Activated CD4-positive, alpha-beta T cell treated with anti-CD3 and anti-CD28 coated beads, Interleukin-2, amount 50 U/mL, for 48 hours (primary cell): ENCODE data around the gene SETDB2.
A peak's percentile ranks its signal among the peaks of the same experiment; 100 is the strongest.

ENCODE experiments used
- DNase-seq, 2 experiments: peaks; one replicate each; pipeline ENCODE4 v3.0.0-alpha.2; 2020

The SETDB2 gene

GRCh38 chr13:49429121-49429520 is 15.0 kb upstream of the SETDB2 start:
- DNase-seq: no peak

- DNase-seq: no peak
Measured at GRCh38 chr13:49435992-49436391, 8.1 kb upstream of the SETDB2 start.

GRCh38 chr13:49436890-49437289 is 7.2 kb upstream of the SETDB2 start:
- no peak for DNase-seq

GRCh38 chr13:49437705-49438104 is 6.4 kb upstream of the SETDB2 start:
- DNase-seq: no peak

- DNase-seq: no peak
Measured at GRCh38 chr13:49439609-49440008, 4.5 kb upstream of the SETDB2 start.

- no peak for DNase-seq
Measured at GRCh38 chr13:49441312-49441711, 2.8 kb upstream of the SETDB2 start.

GRCh38 chr13:49441846-49442245 is 2.2 kb upstream of the SETDB2 start:
- DNase-seq: no peak

- DNase-seq: no peak
Measured at GRCh38 chr13:49443357-49443703, 744 bp upstream of the SETDB2 start.

- peak; percentile 16 to 27 for DNase-seq
Measured at GRCh38 chr13:49444524-49445395, 686 bp downstream of the SETDB2 start.

- no peak for DNase-seq
Measured at GRCh38 chr13:49446473-49446872, 2.4 kb downstream of the SETDB2 start.

- DNase-seq: no peak
Measured at GRCh38 chr13:49448753-49449152, 4.7 kb downstream of the SETDB2 start.

GRCh38 chr13:49450105-49450819 is 6.2 kb downstream of the SETDB2 start:
- no peak for DNase-seq

- no peak for DNase-seq
Measured at GRCh38 chr13:49452725-49453457, 8.8 kb downstream of the SETDB2 start.

GRCh38 chr13:49453465-49453864 is 9.4 kb downstream of the SETDB2 start:
- DNase-seq: no peak

GRCh38 chr13:49454388-49455006 is 10.4 kb downstream of the SETDB2 start:
- DNase-seq: no peak

GRCh38 chr13:49455007-49455398 is 10.9 kb downstream of the SETDB2 start:
- DNase-seq: no peak

GRCh38 chr13:49456156-49456555 is 12.1 kb downstream of the SETDB2 start:
- DNase-seq: no peak

GRCh38 chr13:49457221-49457620 is 13.1 kb downstream of the SETDB2 start:
- no peak for DNase-seq

GRCh38 chr13:49459580-49459979 is 15.5 kb downstream of the SETDB2 start:
- DNase-seq: no peak

- no peak for DNase-seq
Measured at GRCh38 chr13:49464085-49464484, 20.0 kb downstream of the SETDB2 start.

GRCh38 chr13:49464621-49465325 is 20.7 kb downstream of the SETDB2 start:
- no peak for DNase-seq

- DNase-seq: no peak
Measured at GRCh38 chr13:49466292-49466838, 22.3 kb downstream of the SETDB2 start.
